Mesodermal cell (in vitro differentiated cells): ENCODE data around the gene AKAP12.

Source experiments
- H3K27ac ChIP-seq: 2 replicates; pipeline ENCODE4 v1.7.0; 2013; ENCODE audit warnings: mild to moderate bottlenecking, low read depth, low read length, moderate library complexity; ENCODE audit not compliant: severe bottlenecking
- H3K36me3 ChIP-seq: 2 replicates; pipeline ENCODE4 v1.7.1; 2013; ENCODE audit warnings: mild to moderate bottlenecking, low read length, moderate library complexity; ENCODE audit not compliant: control insufficient read depth, insufficient read depth
- H3K4me1 ChIP-seq: one replicate; pipeline ENCODE4 v1.7.1; 2013; ENCODE audit warnings: mild to moderate bottlenecking, low read length; ENCODE audit not compliant: insufficient read depth, control insufficient read depth, poor library complexity, severe bottlenecking
- H3K4me3 ChIP-seq: 2 replicates; pipeline ENCODE4 v1.7.0; 2013; ENCODE audit warnings: low read length, control low read depth, mild to moderate bottlenecking; ENCODE audit not compliant: insufficient read depth, poor library complexity, severe bottlenecking; ENCODE audit errors: extremely low read depth
- H3K9me3 ChIP-seq: 2 replicates; pipeline ENCODE4 v1.7.1; 2013; ENCODE audit warnings: mild to moderate bottlenecking, low read length, moderate library complexity; ENCODE audit not compliant: control insufficient read depth
- WGBS, 2 experiments: methylation state at CpG; one replicate each; pipeline ENCODE4 v1.1.5; 2013; ENCODE audit warnings: missing lambda C conversion rate in 2 of 2; ENCODE audit not compliant: insufficient coverage in 2 of 2; 5-methylcytosine and 5-hydroxymethylcytosine counted together

AKAP12 gene

DNA sequence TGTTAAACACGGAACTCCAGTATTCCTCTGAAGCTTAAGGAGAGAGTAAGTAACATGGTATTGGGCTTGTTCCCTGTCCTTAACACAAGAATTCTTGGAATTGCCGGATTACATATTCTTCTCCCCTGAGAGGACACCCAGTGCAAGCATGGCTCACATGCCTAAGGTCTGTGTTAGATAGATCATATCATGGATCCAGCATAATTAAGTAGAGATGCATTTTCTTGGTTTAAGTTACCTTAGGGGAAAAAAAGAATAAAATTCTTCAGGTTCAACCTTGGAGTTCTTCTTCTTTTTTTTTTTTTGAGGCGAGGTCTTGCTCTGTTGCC is 53.9 kb downstream of the AKAP12 start:
- peaks cover 20% of the 10 kb centered on the region for H3K36me3 ChIP-seq
- WGBS, 2 experiments: 90 to 100% methylated on average over 1 to 2 of the region's 3 CpGs
- H3K4me3 ChIP-seq: no peak overlapping the region
- no peaks in the 10 kb centered on the region for H3K9me3 ChIP-seq
- no peak overlapping the region for H3K27ac ChIP-seq
- peaks cover 46% of the 10 kb centered on the region for H3K4me1 ChIP-seq

DNA sequence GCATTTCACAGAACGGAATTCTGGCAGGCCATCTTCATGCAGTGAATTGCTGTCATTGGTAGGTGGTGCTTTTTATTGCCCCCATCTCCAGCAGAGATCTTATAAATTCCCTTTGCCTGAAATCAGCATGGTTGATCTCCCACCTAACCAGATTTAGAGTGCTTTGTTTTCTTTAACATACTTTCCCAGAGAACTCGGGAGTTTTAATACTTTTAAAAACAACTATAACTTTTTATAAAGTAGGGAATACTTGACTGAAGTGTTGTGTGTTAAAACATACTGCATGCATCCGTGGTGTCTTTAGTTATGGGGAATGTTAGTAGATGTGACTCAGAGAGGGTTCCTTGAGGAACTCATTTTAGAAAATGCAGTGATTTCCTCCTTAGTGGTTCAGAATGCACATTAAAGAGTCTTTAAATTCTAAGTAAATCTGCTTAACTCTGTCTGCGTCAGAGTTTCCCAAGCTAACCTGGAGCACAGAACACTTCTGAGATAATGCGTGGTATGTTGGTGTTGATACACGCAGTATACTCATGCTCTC is 54.9 kb downstream of the AKAP12 start:
- H3K36me3 ChIP-seq: peaks cover 20% of the 10 kb centered on the region
- no peak overlapping the region for H3K27ac ChIP-seq
- H3K4me3 ChIP-seq: no peak overlapping the region
- WGBS, 2 experiments: 100% methylated on average over 3 to 4 of the region's 6 CpGs
- no peaks in the 10 kb centered on the region for H3K9me3 ChIP-seq
- H3K4me1 ChIP-seq: peaks cover 46% of the 10 kb centered on the region

- H3K4me3 ChIP-seq: no peak overlapping the region
- H3K27ac ChIP-seq: no peak overlapping the region
- H3K36me3 ChIP-seq: peaks cover 37% of the 10 kb centered on the region
- WGBS, 2 experiments: 100% methylated on average over 3 of the region's 6 CpGs; no CpG with 5 or more reads in 1 of the 2 experiments
- no peaks in the 10 kb centered on the region for H3K9me3 ChIP-seq
- H3K4me1 ChIP-seq: peaks cover 30% of the 10 kb centered on the region
Observed at GRCh38 chr6:151297886-151298285, 58.1 kb downstream of the AKAP12 start.

DNA sequence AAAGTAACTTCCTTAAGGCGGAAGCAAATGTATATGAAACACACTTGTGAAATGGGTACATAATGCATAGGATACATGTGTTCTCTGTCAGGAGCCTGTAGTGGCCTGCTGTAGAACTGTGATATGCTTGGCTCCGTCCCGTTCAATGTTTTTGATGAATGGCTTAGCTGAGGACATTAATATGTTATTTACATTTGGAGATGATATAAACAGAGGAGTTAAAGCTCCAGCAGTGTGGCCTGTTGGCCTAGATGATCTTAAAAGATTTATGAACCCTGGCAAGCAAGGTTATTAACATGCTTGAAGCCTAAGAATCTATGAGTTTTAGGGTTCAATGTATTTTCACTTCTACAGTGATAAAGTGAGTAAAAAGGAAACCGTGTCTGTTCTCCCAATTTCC is 59.2 kb downstream of the AKAP12 start:
- Histone ChIP-seq H3K4me3 (no peak overlapping the region), H3K4me1 (peaks cover 21% of the 10 kb centered on the region), H3K27ac (no peak overlapping the region), H3K9me3 (no peaks in the 10 kb centered on the region), H3K36me3 (peaks cover 42% of the 10 kb centered on the region)
- WGBS, 2 experiments: 100% methylated on average over 3 of the region's 4 CpGs

DNA sequence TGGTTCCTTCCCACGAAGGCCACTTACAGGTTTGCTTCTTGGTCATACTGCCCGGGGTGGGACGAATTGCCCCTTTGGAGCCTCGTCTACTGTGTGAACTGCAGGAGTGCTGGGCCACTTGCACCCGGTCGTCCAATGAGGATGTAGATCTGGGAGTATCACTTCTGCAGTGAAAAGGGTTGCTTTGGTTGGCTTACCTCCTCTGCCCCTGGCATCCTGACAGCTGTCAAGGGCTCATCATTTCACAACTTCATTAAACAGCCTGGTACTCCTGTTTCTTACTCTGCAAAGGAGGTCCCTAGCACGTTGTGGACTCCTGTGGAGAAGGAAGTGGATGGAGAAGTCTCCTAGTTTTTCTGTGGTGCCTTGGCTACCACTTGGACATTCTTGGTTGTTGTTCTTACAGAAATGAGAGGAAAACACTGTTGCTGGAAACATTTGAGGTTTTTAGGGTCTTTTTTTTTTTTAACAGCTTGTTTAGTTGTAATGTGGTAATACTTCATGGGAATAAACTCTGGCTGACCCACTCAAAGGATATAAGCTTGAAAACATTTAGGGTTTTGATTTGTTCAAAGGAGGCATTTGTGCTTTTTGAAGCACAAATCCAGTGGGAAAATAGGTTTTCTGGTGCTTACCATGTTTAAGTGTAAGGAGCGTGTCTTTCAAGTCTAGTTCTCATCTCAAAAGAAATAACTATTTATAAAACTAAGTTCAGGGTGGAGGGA is 60.7 kb downstream of the AKAP12 start:
- 86 to 93% methylated on average over 5 to 6 of the region's 8 CpGs for WGBS, 2 experiments

GRCh38 chr6:151301547-151301946 is 61.8 kb downstream of the AKAP12 start:
- peaks cover 2% of the 10 kb centered on the region for H3K4me1 ChIP-seq
- H3K36me3 ChIP-seq: peaks cover 58% of the 10 kb centered on the region
- WGBS, 2 experiments: 99 to 100% methylated on average over 4 to 6 of the region's 8 CpGs
- H3K4me3 ChIP-seq: no peak overlapping the region
- H3K9me3 ChIP-seq: no peaks in the 10 kb centered on the region
- no peak overlapping the region for H3K27ac ChIP-seq

More for the DNA sequence above, 60.7 kb downstream of the AKAP12 start:
- H3K27ac ChIP-seq: no peak overlapping the region
- H3K4me3 ChIP-seq: no peak overlapping the region
- peaks cover 53% of the 10 kb centered on the region for H3K36me3 ChIP-seq
- no peaks in the 10 kb centered on the region for H3K9me3 ChIP-seq
- H3K4me1 ChIP-seq: peaks cover 9% of the 10 kb centered on the region

- Histone ChIP-seq H3K36me3 (peaks cover 70% of the 10 kb centered on the region), H3K4me3 (no peak overlapping the region), H3K4me1 (peaks cover 2% of the 10 kb centered on the region), H3K27ac (no peak overlapping the region), H3K9me3 (no peaks in the 10 kb centered on the region)
- WGBS, 2 experiments: 100% methylated on average over 2 to 3 of the region's 3 CpGs
Observed at GRCh38 chr6:151303231-151303630, 63.5 kb downstream of the AKAP12 start.

DNA sequence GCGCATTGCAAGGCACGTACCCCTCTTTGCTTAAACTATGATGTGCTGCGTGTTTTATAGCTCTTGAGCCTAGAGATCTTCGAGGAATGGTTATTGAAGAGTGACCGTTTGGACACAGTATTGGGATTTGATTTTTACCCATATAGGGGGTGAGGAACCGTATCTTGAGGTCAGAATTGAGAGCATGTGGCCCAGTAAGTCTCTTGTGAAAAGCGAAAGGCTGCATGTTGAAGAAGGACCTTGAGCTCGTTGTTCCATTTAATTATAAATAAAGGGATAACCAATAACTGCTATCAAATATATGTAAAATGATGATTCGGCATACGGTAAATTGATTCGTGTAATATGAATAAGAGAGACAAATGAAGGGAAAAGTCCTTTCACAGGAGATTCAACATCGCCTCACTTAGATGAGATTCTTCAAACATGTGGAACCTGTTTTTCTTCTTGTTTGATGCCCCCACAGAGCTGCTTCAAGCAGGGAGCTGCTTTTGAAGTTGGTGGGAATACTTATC is 66.6 kb downstream of the AKAP12 start:
- H3K9me3 ChIP-seq: no peaks in the 10 kb centered on the region
- H3K36me3 ChIP-seq: peaks cover 88% of the 10 kb centered on the region
- H3K4me3 ChIP-seq: no peak overlapping the region
- 80 to 93% methylated on average over 4 to 10 of the region's 12 CpGs for WGBS, 2 experiments
- H3K4me1 ChIP-seq: peaks cover 2% of the 10 kb centered on the region
- peak overlapping the region; percentile 17 for H3K27ac ChIP-seq

GRCh38 chr6:151307501-151307900 is 67.7 kb downstream of the AKAP12 start:
- no peak overlapping the region for H3K4me3 ChIP-seq
- peaks cover 2% of the 10 kb centered on the region for H3K4me1 ChIP-seq
- H3K9me3 ChIP-seq: no peaks in the 10 kb centered on the region
- 86 to 91% methylated on average over 3 to 4 of the region's 4 CpGs for WGBS, 2 experiments
- peak overlapping the region; percentile 17 for H3K27ac ChIP-seq
- peaks cover 94% of the 10 kb centered on the region for H3K36me3 ChIP-seq

GRCh38 chr6:151309619-151310018 is 69.9 kb downstream of the AKAP12 start:
- H3K4me1 ChIP-seq: peaks cover 2% of the 10 kb centered on the region
- peaks cover 95% of the 10 kb centered on the region for H3K36me3 ChIP-seq
- WGBS, 2 experiments: 84% methylated on average over 3 of the region's 4 CpGs; no CpG with 5 or more reads in 1 of the 2 experiments
- H3K27ac ChIP-seq: no peak overlapping the region
- H3K4me3 ChIP-seq: no peak overlapping the region
- H3K9me3 ChIP-seq: no peaks in the 10 kb centered on the region

GRCh38 chr6:151310279-151310678 is 70.5 kb downstream of the AKAP12 start:
- no peaks in the 10 kb centered on the region for H3K9me3 ChIP-seq
- WGBS, 2 experiments: 97 to 100% methylated on average over 6 of the region's 12 CpGs
- H3K4me1 ChIP-seq: no peaks in the 10 kb centered on the region
- peaks cover 96% of the 10 kb centered on the region for H3K36me3 ChIP-seq
- H3K4me3 ChIP-seq: no peak overlapping the region
- H3K27ac ChIP-seq: no peak overlapping the region
